Panc1 (cell line): ENCODE measurements around the gene SKI.

ENCODE experiments used
- CTCF ChIP-seq: fragments of 450-650 bp; IDR thresholded peaks from 2 replicates; pipeline ENCODE4 v1.5.1; 2017; ENCODE audit warnings: mild to moderate bottlenecking
- POLR2AphosphoS5 ChIP-seq: IDR thresholded peaks from 2 replicates; pipeline ENCODE4 v1.6.1; 2012; ENCODE audit warnings: mild to moderate bottlenecking, low read depth, low read length, moderate library complexity
- REST ChIP-seq, 2 experiments: IDR thresholded peaks; 2 replicates each; pipeline ENCODE4 v1.6.1; 2011 to 2012; ENCODE audit warnings: low read depth in 2 of 2, control low read depth in 1 of 2, low read length in 1 of 2, mild to moderate bottlenecking in 1 of 2, moderate library complexity in 1 of 2; ENCODE audit not compliant: insufficient read depth in 1 of 2

GRCh38 chr1:2194898-2195673 lies 33.0 kb upstream of the SKI start:
- TF ChIP-seq POLR2AphosphoS5 (peak; percentile 25; the same call in 1 of the 2 replicates), CTCF (peak; percentile 97), REST (IDR thresholded peaks at IDR 0.05; ENCODE audit: insufficient read depth in 1 of 2, low read depth in 2 of 2, low read length in 1 of 2) (0 out of 4 replicates have a peak, but pooled peaks of 1 of the 2 experiments have one; percentile 40)
